BJ (cell line): ENCODE measurements around the gene ANKRD16. TPM values are rescaled to one million over a fixed set of nuclear protein-coding genes. Genes with fewer than 3 reads are reported as not detected.

Source experiments
- CTCF ChIA-PET: fragments of 350-600 bp; formaldehyde crosslinking; extraction: SDS; loops from one replicate; lab custom pipeline; 2021; ENCODE audit warnings: antibody characterized with exemption, inconsistent platforms; lab: Yijun Ruan, JAX
- POLR2A ChIA-PET: fragments of 300-600 bp; sonication (Branson Sonifier 250); formaldehyde crosslinking; extraction: SDS; loops from one replicate; lab custom pipeline; 2021; ENCODE audit warnings: antibody characterized with exemption; lab: Charles Lee
- DNase-seq: peaks from one replicate; pipeline ENCODE4 v3.0.0-alpha.2; 2011; ENCODE audit warnings: low read depth
- H3K27me3 ChIP-seq: 2 replicates; pipeline ENCODE4 v1.6.0; 2011; ENCODE audit warnings: low read length; ENCODE audit not compliant: control insufficient read depth, insufficient read depth
- H3K36me3 ChIP-seq: 2 replicates; pipeline ENCODE4 v1.5.1; 2011; ENCODE audit warnings: low read length; ENCODE audit not compliant: control insufficient read depth, insufficient read depth
- H3K4me3 ChIP-seq: 2 replicates; pipeline ENCODE4 v1.5.1; 2011; ENCODE audit warnings: low read depth, mild to moderate bottlenecking, control low read depth, low read length
- polyA plus RNA-seq: library from polyadenylated mRNA; depleted of rRNA; stranded (reverse); fragments of >200 nt; gene quantifications from 2 replicates; pipeline ENCODE4 v1.2.3, GENCODE V29; 2011
- TF ChIP-seq, protein P1 (sequence below): IDR thresholded peaks from 2 replicates; pipeline ENCODE4 v1.5.1; 2011; ENCODE audit warnings: low read depth, mild to moderate bottlenecking, control low read depth, inconsistent platforms, low read length, moderate library complexity; ENCODE audit not compliant: insufficient read depth

The ANKRD16 gene
- polyA plus RNA-seq, 1 experiment, result 7.4 TPM

DNA sequence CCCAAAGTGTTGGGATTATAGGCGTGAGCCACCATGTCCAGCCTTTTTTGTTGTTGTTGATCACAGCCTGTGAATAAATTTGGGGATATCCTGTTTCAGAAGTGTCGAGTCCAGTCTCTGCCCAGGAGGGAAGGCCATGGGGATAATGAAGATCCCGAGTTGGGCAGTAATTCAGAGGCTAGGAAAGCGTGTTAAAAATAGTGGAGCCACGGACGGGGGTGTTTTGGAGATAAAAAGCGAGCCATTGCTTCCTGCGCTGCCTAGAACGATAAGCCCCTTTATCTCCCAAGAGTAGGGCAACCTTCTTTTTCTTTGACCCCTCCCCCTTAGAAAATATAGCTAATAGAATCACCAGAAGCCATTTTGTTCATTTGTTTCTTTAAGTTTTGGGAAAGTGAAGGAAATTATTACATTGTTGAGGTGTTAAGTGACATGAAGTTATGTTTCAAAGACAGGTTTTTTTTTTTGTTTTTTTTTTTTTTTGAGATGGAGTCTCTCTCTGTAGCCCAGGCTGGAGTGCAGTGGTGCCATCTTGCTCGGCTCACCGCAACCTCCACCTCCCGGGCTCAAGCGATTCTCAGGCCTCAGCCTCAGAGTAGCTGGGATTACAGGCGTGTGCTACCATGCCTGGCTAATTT is 44.3 kb upstream of the ANKRD16 start:
- ChIA-PET POLR2A (no interaction called here), CTCF (interaction anchor here (0.6 kb wide), 1 partner anchor 16 kb away, joined by 4 read pairs; no protein-coding TSS in a partner anchor)
- H3K36me3 ChIP-seq, result peaks cover 18% of the 10 kb centered on the region
- no peak for DNase-seq
- H3K4me3 ChIP-seq, result no peak overlapping the region
- no peaks in the 10 kb centered on the region for H3K27me3 ChIP-seq
- TF ChIP-seq, protein P1, sequence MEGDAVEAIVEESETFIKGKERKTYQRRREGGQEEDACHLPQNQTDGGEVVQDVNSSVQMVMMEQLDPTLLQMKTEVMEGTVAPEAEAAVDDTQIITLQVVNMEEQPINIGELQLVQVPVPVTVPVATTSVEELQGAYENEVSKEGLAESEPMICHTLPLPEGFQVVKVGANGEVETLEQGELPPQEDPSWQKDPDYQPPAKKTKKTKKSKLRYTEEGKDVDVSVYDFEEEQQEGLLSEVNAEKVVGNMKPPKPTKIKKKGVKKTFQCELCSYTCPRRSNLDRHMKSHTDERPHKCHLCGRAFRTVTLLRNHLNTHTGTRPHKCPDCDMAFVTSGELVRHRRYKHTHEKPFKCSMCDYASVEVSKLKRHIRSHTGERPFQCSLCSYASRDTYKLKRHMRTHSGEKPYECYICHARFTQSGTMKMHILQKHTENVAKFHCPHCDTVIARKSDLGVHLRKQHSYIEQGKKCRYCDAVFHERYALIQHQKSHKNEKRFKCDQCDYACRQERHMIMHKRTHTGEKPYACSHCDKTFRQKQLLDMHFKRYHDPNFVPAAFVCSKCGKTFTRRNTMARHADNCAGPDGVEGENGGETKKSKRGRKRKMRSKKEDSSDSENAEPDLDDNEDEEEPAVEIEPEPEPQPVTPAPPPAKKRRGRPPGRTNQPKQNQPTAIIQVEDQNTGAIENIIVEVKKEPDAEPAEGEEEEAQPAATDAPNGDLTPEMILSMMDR, result no peak

DNA sequence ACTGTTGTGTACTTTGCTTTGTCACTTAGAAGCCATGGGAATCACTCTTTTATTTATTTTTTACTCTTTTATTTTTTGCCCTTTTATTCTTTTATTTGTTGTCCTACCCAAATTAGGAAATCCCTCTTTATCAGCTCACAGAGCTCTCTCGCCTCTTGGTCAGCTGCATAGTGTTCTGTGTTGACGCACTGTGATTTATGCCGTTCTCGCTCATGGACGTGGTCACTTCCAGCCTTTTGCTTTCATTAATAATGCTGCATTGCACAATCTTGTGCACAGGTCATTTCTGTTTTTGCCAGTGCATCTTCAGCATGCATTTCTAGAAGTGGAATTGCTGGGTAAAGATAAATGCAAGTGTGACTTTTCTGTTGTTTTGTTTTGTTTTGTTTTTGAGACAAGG is 42.7 kb upstream of the ANKRD16 start:
- TF ChIP-seq, protein P1, result no peak
- ChIA-PET CTCF (interaction anchor here (0.5 kb wide), 1 partner anchor 11 kb away, joined by 3 read pairs; no protein-coding TSS in a partner anchor), POLR2A (interaction anchor here (0.6 kb wide), 1 partner anchor 119 kb away, joined by 13 read pairs; the partner anchor contains the start of gene GDI2)
- Histone ChIP-seq H3K4me3 (no peak overlapping the region), H3K36me3 (peaks cover 19% of the 10 kb centered on the region), H3K27me3 (no peaks in the 10 kb centered on the region)
- no peak for DNase-seq

DNA sequence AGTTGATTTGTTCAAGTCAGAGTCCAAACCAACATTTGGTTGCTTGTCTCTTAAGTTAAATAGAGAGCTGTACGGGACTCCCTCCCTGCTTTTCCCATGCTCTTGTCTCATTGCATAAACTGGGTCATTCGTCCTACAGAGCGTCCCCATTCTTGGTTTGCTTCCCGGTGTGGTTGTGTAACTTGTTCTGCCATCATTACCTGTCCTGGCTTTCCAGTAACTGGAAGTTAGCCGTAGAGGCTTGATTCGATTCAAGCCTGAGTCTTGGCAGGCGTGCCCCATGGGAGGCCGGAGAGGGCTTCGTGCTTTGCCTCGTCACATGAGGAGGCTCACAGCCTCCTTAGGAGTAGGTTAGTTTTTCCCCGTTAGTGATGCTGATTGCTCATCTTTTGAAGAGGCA is 40.6 kb upstream of the ANKRD16 start:
- Histone ChIP-seq H3K27me3 (no peaks in the 10 kb centered on the region), H3K4me3 (no peak overlapping the region), H3K36me3 (peaks cover 22% of the 10 kb centered on the region)
- TF ChIP-seq, protein P1, result no peak
- POLR2A ChIA-PET, result no interaction called here
- no peak for DNase-seq
- CTCF ChIA-PET, result no interaction called here

DNA sequence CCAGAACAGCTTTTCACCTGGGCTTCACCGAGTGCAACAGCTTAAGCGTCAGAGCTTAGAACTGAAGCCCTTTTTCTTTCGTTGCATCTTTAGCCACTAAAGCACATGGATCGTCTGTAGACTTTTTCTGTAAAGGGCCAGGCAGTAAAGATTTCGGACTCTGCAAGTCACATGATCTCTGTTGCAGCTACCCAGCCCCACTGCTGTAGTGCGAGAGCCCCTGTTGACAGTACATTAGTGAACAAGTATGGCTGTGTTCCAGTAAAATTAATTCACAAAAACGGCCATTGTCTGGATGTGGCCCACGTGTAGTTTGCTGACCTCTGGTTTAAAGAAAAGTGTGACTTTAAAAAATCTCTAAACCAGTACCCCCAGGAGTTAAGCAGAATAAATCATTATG is 39.7 kb upstream of the ANKRD16 start:
- POLR2A ChIA-PET, result no interaction called here
- Histone ChIP-seq H3K27me3 (no peaks in the 10 kb centered on the region), H3K36me3 (peaks cover 23% of the 10 kb centered on the region), H3K4me3 (no peak overlapping the region)
- CTCF ChIA-PET, result interaction anchor here (1.1 kb wide), 1 partner anchor 10 kb away, joined by 3 read pairs; no protein-coding TSS in a partner anchor
- TF ChIP-seq, protein P1, result no peak
- DNase-seq, result no peak

DNA sequence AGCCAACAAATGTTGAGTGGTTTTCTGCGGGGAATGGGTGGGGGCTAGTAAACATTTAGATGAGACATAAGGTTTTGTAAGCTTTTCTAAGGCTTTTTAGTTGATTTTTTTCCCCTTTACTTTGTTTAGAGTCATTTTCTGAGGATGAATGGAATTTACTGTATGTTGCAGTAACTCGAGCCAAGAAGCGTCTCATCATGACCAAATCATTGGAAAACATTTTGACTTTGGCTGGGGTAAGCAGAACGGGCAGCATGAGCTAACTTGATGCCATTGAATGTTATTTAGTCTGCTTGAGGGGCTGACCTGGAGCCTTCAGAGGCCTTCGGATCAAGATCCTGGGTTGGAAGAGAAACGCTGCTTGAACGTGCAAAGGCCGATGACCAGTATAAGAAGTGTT is 37.6 kb upstream of the ANKRD16 start:
- Histone ChIP-seq H3K36me3 (peaks cover 29% of the 10 kb centered on the region), H3K27me3 (no peaks in the 10 kb centered on the region), H3K4me3 (no peak overlapping the region)
- ChIA-PET POLR2A (no interaction called here), CTCF (no interaction called here)
- TF ChIP-seq, protein P1, result no peak
- peak; percentile 66 for DNase-seq
